ENCODE data around the gene GSTM5. TPM values are rescaled to one million over a fixed set of nuclear protein-coding genes. Genes with fewer than 3 reads are reported as not detected.

GSTM5 gene
- total RNA-seq, 4 donors from 2014 or later = 0.85 to 5.0 (median 2.0) TPM; not detected in 1

DNA sequence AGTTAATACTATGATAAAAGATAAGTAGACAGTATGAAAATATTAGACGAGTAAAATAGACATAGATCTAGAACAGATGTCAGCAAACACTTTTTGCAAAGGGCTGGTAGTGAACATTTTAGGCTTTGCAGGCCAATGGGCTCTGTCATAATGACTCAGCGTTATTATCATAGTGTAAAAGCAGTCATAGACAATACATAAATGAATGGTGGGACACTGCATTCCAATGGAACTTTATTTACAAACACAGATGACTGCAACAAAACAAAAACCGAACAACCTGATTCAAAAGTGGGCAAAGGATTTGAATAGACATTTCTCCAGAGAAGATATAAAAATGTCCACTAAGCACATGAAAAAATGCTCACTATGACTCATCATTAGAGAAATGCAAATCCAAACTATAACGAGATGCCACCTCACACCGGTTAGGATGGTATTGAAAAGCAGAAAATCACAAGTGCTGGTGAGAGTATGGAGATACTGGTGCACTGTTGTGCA lies 7.3 kb downstream of the GSTM5 start:
- DNase-seq = no peak

DNA sequence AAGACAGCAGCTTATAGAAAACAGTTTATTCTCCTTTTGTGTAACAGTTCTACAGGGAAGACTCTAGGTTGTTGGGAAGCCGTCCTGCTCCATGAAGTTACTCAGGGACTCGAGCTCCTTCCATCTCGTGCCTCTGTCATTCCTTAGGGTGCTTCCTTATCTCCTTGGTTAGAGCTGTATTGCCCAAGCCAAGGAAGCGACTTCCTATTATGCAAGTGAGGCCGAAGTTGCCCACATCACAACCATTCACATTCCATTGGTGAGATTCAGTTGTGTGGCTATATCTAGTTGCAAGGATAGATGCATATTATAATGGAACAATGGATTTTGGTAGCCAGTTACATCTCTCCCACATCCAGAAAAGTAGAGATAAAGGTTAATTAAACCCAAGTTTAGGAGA lies 9.0 kb downstream of the GSTM5 start:
- no peak for DNase-seq
- H3K4me3 ChIP-seq = no peak overlapping the region
- no peak for TF ChIP-seq POLR2A (IDR thresholded peaks at IDR 0.05)
- TF ChIP-seq, protein P1, sequence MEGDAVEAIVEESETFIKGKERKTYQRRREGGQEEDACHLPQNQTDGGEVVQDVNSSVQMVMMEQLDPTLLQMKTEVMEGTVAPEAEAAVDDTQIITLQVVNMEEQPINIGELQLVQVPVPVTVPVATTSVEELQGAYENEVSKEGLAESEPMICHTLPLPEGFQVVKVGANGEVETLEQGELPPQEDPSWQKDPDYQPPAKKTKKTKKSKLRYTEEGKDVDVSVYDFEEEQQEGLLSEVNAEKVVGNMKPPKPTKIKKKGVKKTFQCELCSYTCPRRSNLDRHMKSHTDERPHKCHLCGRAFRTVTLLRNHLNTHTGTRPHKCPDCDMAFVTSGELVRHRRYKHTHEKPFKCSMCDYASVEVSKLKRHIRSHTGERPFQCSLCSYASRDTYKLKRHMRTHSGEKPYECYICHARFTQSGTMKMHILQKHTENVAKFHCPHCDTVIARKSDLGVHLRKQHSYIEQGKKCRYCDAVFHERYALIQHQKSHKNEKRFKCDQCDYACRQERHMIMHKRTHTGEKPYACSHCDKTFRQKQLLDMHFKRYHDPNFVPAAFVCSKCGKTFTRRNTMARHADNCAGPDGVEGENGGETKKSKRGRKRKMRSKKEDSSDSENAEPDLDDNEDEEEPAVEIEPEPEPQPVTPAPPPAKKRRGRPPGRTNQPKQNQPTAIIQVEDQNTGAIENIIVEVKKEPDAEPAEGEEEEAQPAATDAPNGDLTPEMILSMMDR (IDR thresholded peaks at IDR 0.05) = no peak
- no peaks in the 10 kb centered on the region for H3K9me3 ChIP-seq
- H3K4me1 ChIP-seq = no peaks in the 10 kb centered on the region
- no peaks in the 10 kb centered on the region for H3K36me3 ChIP-seq
- H3K27ac ChIP-seq = no peak overlapping the region
- H3K27me3 ChIP-seq = no peaks in the 10 kb centered on the region

More for the DNA sequence above, 7.3 kb downstream of the GSTM5 start:
- Histone ChIP-seq H3K27me3 (no peaks in the 10 kb centered on the region), H3K4me3 (no peak overlapping the region), H3K4me1 (no peaks in the 10 kb centered on the region), H3K27ac (no peak overlapping the region), H3K9me3 (no peaks in the 10 kb centered on the region), H3K36me3 (no peaks in the 10 kb centered on the region)
- no peak for TF ChIP-seq POLR2A (IDR thresholded peaks at IDR 0.05)
- TF ChIP-seq, protein P1 (IDR thresholded peaks at IDR 0.05) = no peak

DNA sequence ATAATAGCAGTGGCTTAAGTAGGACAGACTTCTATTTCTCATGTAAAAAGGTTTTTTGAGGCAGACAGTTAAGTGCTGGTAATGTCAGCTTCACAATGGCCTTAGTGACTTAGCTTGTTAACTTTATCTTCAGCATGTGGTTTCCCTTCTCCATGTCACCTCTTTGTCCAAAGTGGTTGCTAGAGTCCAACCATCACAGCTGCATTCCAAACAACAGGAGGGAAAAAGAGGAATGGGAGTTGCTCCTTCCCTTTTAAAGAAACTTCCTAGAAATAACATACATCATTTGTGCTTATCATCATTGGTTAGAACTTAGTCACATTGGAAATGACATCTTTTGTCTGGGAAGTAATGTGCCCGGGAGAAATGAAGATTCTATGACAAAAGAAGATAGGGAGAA lies 9.9 kb downstream of the GSTM5 start:
- no peaks in the 10 kb centered on the region for H3K9me3 ChIP-seq
- no peaks in the 10 kb centered on the region for H3K4me1 ChIP-seq
- no peak for TF ChIP-seq POLR2A (IDR thresholded peaks at IDR 0.05)
- TF ChIP-seq, protein P1 (IDR thresholded peaks at IDR 0.05) = no peak
- H3K27ac ChIP-seq = no peak overlapping the region
- H3K36me3 ChIP-seq = no peaks in the 10 kb centered on the region
- DNase-seq = no peak
- H3K27me3 ChIP-seq = no peaks in the 10 kb centered on the region
- no peak overlapping the region for H3K4me3 ChIP-seq

DNA sequence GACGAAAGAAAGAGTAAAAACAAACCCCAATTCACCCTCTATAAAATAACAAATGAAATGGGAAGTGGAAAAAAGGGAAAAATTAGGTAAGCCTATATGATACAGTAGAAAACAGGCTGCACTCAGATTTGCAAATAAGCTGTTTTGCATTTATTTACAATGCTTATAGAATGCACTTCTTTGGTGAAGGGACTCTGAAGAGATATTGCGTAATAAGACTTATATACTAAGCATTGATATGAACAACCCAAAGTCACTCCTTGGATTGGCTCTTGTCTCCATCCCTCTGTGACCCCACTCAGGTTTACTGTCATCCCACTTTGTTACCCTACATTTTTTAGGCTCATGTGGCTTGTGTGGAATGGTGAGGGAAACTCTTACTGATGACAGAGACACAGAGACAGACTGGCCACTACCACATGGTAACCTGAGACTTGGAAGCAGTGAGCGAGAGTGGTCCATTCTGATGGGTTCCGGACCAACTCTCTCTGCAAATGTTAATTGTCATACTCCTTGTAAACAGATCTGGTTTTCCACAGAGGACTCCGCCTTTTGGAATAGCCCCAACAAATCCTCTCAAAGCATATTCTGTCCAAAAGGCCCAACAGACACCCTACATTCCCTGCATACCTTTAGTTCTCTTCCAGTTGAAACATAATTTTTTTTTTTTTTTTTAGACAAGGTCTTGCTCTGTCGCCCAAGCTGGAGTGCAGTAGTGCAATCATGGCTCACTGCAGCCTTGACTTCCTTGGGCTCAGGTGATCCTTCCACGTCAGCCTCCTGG lies 11.0 kb downstream of the GSTM5 start:
- Histone ChIP-seq H3K27me3 (no peaks in the 10 kb centered on the region), H3K4me3 (no peak overlapping the region), H3K27ac (no peak overlapping the region), H3K4me1 (no peaks in the 10 kb centered on the region), H3K9me3 (no peaks in the 10 kb centered on the region), H3K36me3 (no peaks in the 10 kb centered on the region)
- no peak for DNase-seq
- TF ChIP-seq POLR2A (IDR thresholded peaks at IDR 0.05) = no peak
- TF ChIP-seq, protein P1 (IDR thresholded peaks at IDR 0.05) = no peak

DNA sequence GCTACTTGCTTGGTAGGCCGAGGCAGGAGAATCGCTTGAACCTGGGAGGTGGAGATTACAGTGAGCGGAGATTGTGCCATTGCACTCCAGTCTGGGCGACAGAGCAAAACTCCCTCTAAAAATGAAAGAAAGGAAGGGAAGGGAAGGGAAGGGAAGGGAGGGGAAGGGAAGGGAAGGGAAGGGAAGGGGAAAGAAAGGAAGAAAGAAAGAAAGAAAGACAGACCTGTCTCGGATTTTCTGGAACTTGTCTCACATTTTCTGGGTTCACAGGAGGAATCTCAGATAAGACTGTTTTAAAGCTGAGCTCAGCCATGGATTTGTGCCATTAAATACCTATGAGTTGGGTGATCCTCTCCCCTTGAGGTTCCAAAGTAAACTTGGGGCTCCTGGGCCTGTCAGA lies 12.9 kb downstream of the GSTM5 start:
- no peak for TF ChIP-seq POLR2A (IDR thresholded peaks at IDR 0.05)
- TF ChIP-seq, protein P1 (IDR thresholded peaks at IDR 0.05) = no peak

More for the DNA sequence above, 12.9 kb downstream of the GSTM5 start:
- H3K27ac ChIP-seq = no peak overlapping the region
- H3K36me3 ChIP-seq = no peaks in the 10 kb centered on the region
- DNase-seq = no peak
- H3K9me3 ChIP-seq = no peaks in the 10 kb centered on the region
- no peak overlapping the region for H3K4me3 ChIP-seq
- H3K27me3 ChIP-seq = no peaks in the 10 kb centered on the region
- H3K4me1 ChIP-seq = no peaks in the 10 kb centered on the region

Measured in Peyer's patch (tissue), 4 donors.